Left renal pelvis (tissue), 4 donors: ENCODE results near the gene KIFBP. TPM values are rescaled to one million over a fixed set of nuclear protein-coding genes. Genes with fewer than 3 reads are reported as not detected.
"Not testable (repeated sequence)": the region's sequence is repeated elsewhere in the genome, so short reads cannot be mapped to it uniquely, and the experiment has no call there.

Source experiments
- DNase-seq, 4 donors: peaks; one replicate each; pipeline ENCODE4 v3.0.0-alpha.2; 2013; ENCODE audit warnings: low read depth in 4 of 4, low spot score in 3 of 4
- polyA plus RNA-seq, 4 donors: library from polyadenylated mRNA; unstranded; fragments of 120-200 nt; gene quantifications; one replicate each; pipeline ENCODE4 v1.2.1, GENCODE V29; 2013; ENCODE audit not compliant: insufficient read length in 4 of 4

KIFBP gene
- 10 to 100 TPM; 29.9 to 39.0 (median 36.1) TPM for polyA plus RNA-seq

- DNase-seq: peak; percentile 90 to 93 (median 91)
Observed at GRCh38 chr10:68988530-68989316, at the start of gene KIFBP. Gene KIFBP (plus strand): TSS chr10:68988803. CDS start chr10:68988833, 30 bp downstream.

GRCh38 chr10:68938884-68939283 is 49.7 kb upstream of the KIFBP start:
- no peak for DNase-seq

GRCh38 chr10:68940917-68941316 is 47.7 kb upstream of the KIFBP start:
- not testable (repeated sequence) for DNase-seq

GRCh38 chr10:68950598-68950997 is 38.0 kb upstream of the KIFBP start:
- DNase-seq: no peak

GRCh38 chr10:68954904-68955303 is 33.7 kb upstream of the KIFBP start:
- DNase-seq: no peak

GRCh38 chr10:68955355-68955831 is 33.2 kb upstream of the KIFBP start:
- DNase-seq: no peak

- DNase-seq: peak; percentile 76 to 90 (median 84)
Observed at GRCh38 chr10:68955832-68956532, 32.6 kb upstream of the KIFBP start, which contains the start of gene DDX21. Gene DDX21 (plus strand): TSS chr10:68956170. CDS start chr10:68956226, 56 bp downstream.

- no peak for DNase-seq
Observed at GRCh38 chr10:68957284-68957615, 31.4 kb upstream of the KIFBP start.

GRCh38 chr10:68957654-68958053 is 30.9 kb upstream of the KIFBP start:
- no peak for DNase-seq

- no peak for DNase-seq
Observed at GRCh38 chr10:68959695-68960527, 28.7 kb upstream of the KIFBP start.

- DNase-seq: no peak
Observed at GRCh38 chr10:68963151-68963550, 25.5 kb upstream of the KIFBP start.

- DNase-seq: no peak
Observed at GRCh38 chr10:68973975-68974374, 14.6 kb upstream of the KIFBP start.

- not testable (repeated sequence) for DNase-seq
Observed at GRCh38 chr10:68975936-68976473, 12.6 kb upstream of the KIFBP start.

GRCh38 chr10:68979738-68980137 is 8.9 kb upstream of the KIFBP start:
- DNase-seq: not testable (repeated sequence)

- DNase-seq: no peak
Observed at GRCh38 chr10:68981074-68981473, 7.5 kb upstream of the KIFBP start.

GRCh38 chr10:68982389-68982788 is 6.2 kb upstream of the KIFBP start:
- no peak for DNase-seq

- DNase-seq: no peak
Observed at GRCh38 chr10:68987611-68988010, 992 bp upstream of the KIFBP start.

GRCh38 chr10:68989317-68989990 is 851 bp downstream of the KIFBP start:
- no peak for DNase-seq

- DNase-seq: no peak
Observed at GRCh38 chr10:68992636-68993440, 4.2 kb downstream of the KIFBP start.
